GM15510 (cell line): ENCODE data around the gene PSMC1.

ENCODE experiments used
- POLR2A ChIP-seq: IDR thresholded peaks from 3 replicates; pipeline ENCODE4 v1.6.1; 2011; ENCODE audit warnings: borderline replicate concordance; ENCODE audit not compliant: insufficient read length; ENCODE audit errors: extremely low read depth

PSMC1 gene

DNA sequence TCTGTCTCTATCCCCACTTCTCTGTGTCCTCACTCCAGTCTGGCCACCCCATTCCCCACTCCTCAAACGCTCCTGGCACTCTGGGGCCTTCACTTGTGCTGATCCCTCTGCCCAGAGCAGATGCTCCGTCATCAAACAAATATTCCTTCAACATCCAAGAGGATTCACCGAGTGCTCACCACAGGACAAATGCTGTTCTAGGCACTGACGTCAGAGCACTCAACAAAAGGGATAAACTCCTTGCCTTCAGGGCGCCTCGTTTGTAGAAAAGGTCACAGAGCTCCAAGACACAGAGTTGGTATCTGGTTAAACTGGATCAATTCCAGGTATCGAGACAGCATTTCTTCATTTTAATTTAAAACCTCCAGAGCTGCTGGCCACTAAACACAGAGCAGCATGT, 35.3 kb downstream of the PSMC1 start:
- no peak for TF ChIP-seq POLR2A

DNA sequence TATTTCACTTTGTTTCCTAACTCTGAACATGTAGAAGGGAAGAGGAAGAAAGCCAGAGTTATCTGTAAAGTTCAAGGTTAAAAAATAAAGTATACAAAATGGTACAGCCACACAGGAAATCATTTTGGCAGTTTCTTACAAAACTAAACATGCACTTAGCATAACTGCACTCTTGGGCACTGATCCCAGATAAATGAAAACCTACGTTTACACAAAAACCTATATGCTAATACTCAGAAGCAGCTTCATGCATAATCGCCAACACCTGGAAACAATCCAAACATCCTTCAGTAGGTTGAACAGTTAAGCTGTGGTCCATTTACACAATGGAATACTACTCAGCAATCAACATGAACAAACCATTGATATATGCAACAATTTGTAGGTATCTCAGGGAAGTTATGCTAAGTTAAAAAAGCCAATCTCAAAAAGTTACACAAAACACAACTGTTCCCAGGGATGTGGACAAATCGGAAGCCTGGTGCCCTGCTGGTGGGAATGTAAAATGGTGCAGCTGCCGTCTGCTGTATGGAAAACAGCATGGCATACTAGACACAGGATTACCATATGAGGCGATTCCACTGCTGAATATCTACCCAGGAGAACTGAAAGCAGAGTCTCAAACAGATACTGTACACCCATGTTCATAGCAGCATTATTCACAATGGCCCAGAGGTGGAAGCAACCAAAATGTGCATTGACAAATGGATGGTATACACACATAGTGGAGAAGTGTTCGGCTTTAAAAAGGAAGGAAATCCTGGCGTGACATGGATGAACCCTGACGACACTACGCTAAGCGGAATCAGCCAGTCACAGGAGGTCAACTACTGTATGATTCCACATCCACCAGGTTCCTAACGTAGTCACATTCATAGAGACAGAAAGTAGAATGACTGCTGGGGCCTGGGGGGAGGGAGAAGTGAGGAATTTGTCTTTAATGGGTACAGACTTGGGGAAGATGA, 37.7 kb downstream of the PSMC1 start:
- TF ChIP-seq POLR2A: no peak

DNA sequence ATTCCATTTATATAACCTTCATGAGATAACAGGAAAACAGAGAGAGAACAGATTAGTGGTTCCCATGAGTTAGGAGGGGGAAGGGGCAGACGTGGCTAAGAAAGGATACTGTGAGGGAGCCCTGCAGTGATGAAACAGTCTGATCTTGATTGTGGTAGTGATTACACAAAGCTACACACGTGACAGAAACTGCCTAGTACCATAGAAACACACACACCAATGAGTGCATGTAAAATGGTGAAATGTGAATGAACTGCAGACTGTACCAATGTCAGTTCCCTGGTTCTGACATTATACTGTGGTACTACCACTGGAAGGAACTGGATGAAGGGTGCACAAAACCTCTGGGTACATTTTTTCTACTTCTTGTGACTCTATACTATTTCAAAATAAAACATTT, 38.5 kb downstream of the PSMC1 start:
- TF ChIP-seq POLR2A: no peak

DNA sequence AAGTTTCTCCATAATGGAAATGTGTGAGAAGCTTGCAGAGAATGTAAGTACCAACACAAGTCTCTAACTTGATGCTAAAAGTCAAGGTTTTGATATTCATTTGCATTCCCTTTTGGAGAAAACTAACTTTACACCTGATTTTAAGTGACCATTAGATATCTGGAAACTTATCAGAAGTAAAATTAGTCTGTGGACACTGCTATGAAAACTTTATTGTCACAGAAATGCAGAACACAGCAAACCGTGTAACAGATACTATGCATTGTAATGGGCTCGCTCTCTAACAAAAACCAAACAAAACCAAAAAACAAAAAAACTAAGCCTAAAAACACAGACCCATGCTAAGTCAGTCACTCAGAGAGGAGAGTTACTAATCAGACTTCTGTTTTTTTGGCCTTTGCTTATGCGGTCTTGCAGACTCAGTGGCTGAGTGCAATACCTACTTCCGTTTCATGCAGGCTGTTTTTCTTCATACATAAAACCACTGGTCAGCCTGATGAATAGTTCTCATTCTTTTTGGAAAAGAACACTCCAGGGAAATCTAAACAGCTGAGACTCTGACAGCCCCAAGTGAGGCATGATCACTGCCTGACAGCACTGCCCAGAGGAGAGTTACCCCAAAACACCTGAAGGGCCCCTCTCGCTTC, 39.6 kb downstream of the PSMC1 start:
- no peak for TF ChIP-seq POLR2A

DNA sequence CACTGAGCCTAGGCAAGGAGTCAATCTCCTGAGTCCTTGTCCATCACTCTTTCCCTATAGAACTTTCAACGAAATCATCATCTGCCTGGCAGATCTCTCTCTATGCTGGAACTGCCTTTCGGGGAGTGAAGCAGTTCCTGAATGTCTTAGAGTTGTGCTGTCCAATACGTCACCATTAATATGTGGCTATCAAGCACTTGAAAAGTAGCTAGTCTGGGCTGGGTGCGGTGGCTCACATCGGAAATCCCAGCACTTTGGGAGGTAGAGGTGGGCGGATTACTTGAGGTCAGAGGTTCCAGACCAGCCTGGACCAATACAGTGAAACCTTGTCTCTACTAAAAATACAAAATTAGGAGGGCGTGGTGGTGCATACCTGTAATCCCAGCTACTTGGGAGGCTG, 40.3 kb downstream of the PSMC1 start:
- TF ChIP-seq POLR2A: no peak

DNA sequence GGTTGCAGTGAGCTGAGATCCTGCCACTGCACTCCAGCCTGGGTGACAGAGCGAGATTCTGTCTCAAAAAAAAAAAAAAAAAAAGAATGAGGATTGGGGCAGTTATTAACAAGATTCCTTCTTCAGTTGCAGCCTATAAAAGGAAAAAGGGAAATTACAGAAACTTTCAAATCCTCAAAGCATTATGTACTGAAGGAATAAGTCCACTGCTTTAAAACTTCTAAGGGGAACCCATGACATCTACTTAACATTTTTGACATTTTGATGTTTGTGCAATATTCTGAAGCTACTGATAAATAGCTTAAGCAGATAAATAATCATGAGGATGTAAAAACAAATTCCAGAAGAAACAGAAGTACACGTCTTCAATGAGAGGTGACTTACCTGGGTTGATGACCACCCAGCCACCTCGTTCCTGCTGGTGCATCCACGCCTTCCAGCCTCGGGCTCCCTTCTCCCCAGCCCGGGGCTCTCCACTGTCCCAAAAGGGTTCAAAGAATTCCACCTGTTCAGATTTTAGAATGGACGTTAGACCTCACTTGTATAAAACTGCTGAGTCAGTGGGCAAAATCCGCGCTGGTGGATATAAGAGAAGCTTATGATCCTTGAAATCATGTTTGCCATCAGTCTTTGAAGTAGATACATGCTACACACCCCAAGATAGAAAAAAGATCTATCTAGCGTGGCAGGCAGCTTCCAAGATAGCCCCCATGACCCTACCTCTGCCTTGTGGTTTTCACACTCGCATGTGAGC, 41.7 kb downstream of the PSMC1 start:
- TF ChIP-seq POLR2A: no peak

DNA sequence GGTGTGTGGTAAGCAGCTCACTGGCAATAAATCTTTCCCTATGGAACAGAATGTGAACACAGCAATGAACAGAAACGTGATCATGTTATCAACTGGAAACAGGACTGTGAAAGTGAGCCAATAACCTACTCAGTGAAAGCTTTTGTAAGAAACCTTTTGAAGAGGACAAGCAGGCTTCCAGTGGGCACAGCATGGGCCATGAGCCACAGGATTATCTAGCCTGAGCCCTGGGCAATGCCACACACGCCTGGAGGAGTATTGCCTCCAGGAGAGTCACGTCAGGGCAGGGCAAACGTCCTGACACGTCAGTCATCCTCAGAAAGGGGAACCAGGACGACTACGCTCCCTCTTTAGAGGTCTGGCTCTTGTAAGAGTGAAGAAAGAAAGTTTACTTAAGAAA, 43.1 kb downstream of the PSMC1 start:
- TF ChIP-seq POLR2A: no peak

DNA sequence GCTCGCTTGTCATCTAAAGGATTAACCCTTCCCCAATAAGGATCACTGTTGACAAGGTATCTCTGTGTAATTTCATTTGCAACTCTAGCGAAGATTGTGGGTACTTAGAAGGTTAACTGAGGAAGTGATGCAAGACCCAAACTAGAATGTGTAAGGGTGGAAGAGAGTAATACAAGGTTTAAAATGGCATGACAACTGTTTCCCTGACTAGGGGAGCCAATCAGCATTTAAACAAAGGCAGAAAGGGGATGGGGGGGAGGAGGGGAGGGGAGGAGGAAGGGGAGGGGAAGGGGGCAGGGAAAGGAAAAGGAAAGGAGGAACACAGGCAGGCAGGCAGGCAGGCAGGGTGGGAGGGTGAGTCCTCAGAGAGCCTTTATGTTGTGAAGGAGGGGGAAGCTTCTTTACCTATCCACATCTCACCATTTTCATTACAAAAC, 44.3 kb downstream of the PSMC1 start:
- no peak for TF ChIP-seq POLR2A

DNA sequence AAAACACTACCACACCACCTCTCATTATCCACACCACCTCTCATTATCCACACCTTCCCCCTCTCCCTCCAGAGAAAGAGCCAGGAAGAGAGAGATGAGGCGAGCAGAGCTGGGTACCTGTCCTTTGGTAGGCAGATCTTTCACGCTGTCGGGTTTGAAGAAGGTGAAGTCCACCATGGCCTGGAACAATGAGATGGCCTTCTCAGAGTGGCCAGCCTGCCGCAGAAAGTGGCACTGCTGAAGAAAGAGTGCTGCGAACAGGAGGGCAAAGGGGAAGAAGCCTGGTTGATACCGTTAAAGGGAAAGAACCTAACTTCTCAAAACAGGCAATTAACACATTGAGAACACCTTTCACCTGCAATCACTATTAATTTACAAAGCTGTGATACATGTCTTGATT, 44.8 kb downstream of the PSMC1 start:
- no peak for TF ChIP-seq POLR2A

DNA sequence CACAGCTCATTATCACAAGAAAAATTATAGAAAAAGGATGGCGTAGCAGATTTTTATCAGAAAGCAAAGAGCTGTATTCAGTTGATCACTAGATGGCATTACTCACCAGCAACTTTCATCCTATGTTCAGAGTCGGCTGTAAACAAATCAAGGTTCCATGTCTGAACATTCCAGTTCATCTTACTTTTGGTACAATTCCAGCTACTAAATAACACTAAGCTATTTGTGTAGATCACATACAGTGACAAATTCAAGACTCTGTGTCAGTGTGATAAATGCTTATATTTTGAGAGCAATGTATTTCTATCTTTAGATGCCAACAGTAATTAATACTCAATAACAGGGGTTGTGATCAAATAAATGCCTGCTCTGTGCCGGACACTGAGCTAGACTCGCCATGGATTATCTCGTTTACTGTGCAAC, 45.3 kb downstream of the PSMC1 start:
- no peak for TF ChIP-seq POLR2A

DNA sequence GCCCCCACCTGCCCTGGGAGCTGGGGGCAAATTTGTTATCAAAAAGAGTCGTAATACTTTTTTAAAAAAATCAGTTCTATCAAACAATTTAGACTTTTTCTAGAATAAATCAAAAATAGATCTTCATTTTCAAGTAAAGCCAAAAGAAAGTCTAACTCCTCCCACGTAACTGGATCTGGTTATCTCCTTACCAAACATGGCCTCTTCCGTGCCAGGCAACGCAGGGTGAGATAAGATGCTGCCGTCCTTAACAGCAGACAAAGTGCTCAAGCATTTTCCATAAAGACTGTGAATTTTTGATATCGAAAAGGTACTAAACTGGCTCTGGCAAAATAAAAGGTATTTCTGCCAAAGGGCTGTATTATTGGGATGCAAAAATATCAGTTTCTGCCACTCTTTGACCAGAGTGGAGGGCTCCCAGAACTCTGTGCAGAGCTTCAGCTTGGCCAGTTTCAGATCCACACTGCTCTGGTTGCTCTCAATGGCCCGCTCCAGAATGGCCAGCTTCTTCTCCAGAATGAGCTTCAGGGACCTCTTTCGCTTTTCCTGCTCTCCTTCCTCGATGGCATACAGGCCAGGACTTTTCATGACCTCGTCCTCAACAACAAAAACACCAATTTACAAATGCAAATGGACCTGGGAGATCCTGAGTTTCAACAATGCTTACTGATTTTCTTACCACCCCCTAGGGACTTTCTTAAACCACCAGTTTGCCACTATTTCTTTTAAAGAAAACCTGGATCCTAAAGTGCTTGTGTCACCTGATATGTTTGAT, 46.4 kb downstream of the PSMC1 start:
- no peak for TF ChIP-seq POLR2A

DNA sequence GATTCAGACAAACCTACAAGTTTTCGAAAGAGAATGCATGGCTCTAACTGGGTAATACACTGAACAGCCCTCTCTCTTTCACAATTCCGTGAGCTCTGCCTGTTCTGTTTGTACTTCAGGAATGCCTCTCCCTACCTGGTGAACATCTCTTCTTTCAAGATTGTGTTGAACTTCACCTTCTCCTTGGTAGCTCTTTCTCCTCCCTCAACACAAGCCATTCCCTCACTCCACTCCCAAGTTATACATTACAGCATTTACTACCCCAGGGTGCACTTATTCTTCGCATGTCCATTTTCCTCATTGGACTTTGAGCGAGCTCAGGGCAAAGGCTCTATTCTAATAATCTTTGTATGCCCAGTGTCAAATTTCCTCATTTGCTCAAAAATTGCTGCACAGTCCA, 47.1 kb downstream of the PSMC1 start:
- no peak for TF ChIP-seq POLR2A

DNA sequence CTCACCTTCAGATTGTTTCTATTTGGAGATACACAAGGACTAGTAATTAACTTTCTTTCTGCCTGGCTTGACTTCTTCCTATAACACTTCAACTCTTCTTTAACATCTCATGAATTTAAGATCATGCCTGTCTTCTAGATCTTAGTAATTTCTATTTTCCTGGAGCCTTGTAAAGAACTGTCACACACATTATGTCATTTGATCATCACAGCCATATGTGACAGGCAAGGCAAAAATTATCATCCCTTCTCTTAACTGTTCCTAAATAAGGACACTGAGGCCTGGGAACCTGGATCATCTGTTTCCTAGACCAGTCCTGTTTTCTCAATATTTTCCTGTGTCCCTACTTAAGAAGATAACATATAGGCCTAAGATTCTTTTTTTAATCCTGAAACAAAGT, 48.1 kb downstream of the PSMC1 start:
- TF ChIP-seq POLR2A: no peak

DNA sequence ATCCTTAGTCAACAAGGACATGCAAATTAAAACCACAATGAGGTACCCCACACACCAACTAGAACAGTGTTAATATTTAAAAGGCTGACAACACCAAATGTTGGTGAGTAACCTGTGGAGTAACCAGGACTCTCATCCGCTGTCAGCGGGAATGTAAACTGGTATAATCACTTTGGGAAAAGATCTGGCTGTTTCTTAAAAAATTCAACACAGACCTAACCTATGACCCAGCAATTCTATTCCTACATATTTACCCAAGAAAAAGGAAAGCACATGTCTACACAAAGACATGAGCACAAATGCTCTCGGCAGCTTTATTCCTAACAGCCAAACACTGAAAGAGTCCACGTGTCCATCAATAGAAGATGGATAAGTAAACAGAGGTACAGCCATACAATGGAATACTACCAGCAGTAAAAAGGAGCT, 48.8 kb downstream of the PSMC1 start:
- no peak for TF ChIP-seq POLR2A
